ENCODE results near the gene COL27A1.

- TF ChIP-seq STAT5A (IDR thresholded peaks at IDR 0.05; ENCODE audit: borderline replicate concordance, low read length) = no peak
- TF ChIP-seq POLR2A (conservative IDR thresholded peaks at IDR 0.05) = no peak
- TF ChIP-seq CBFB (CRISPR knock-in tag; IDR thresholded peaks at IDR 0.05) = no peak
- TF ChIP-seq PHF21A (IDR thresholded peaks at IDR 0.05; ENCODE audit: borderline replicate concordance, low read depth) = no peak
- no peak for TF ChIP-seq ETV6 (IDR thresholded peaks at IDR 0.05; ENCODE audit: borderline replicate concordance in 1 of 2, low read depth in 2 of 2, low read length in 1 of 2)
- no peak for TF ChIP-seq ETV6 (CRISPR knock-in tag; IDR thresholded peaks at IDR 0.05; ENCODE audit: borderline replicate concordance)
- no peak for TF ChIP-seq TSC22D4 (tag; IDR thresholded peaks at IDR 0.05)
- TF ChIP-seq EP300 (IDR thresholded peaks at IDR 0.05; ENCODE audit: low read length) = no peak
- TF ChIP-seq CTCF (IDR thresholded peaks at IDR 0.05 in 2 of 3, conservative IDR thresholded peaks at IDR 0.05 in 1 of 3; ENCODE audit: insufficient read depth in 2 of 3, low read depth in 1 of 3, low read length in 3 of 3) = no peak
- no peak for TF ChIP-seq TEAD1 (CRISPR knock-in tag; IDR thresholded peaks at IDR 0.05)
- TF ChIP-seq SP1 (CRISPR knock-in tag; IDR thresholded peaks at IDR 0.05) = no peak
- TF ChIP-seq RFX5 (IDR thresholded peaks at IDR 0.05; ENCODE audit: low read depth, low read length) = no peak
- TF ChIP-seq HES1 (IDR thresholded peaks at IDR 0.05; ENCODE audit: low read depth) = no peak
Observed at GRCh38 chr9:114121227-114122135, 33.9 kb upstream of the COL27A1 start.

Data from K562 (cell line).